HCT116 (cell line): ENCODE results near the gene ZNF212. TPM values are rescaled to one million over a fixed set of nuclear protein-coding genes. Genes with fewer than 3 reads are reported as not detected.

Experiments used
- ATAC-seq: fragments of 200-7000 bp; cut with Tn5 transposase; 2 replicates; pipeline ENCODE4 v1.9.1; 2020; ENCODE audit warnings: mild to moderate bottlenecking, moderate library complexity
- BruUV-seq: library from RNA; stranded (reverse); fragments of 400-500 nt; replicated peaks from 2 replicates; lab custom pipeline; 2021; lab: Mats Ljungman, UMichigan
- CTCF ChIA-PET: fragments of 300-600 bp; sonication (Branson Sonifier 250); formaldehyde crosslinking; loops from one replicate; lab custom pipeline; 2021; ENCODE audit warnings: antibody characterized with exemption; lab: Charles Lee
- POLR2A ChIA-PET: fragments of 300-600, 350-600 bp; sonication (Branson Sonifier 250); formaldehyde crosslinking; loops from one replicate; lab custom pipeline; 2021; ENCODE audit warnings: antibody characterized with exemption; lab: Charles Lee
- RAD21 ChIA-PET, 2 experiments: fragments of 300-600 bp; sonication (Branson Sonifier 250); formaldehyde crosslinking; loops; one replicate each; lab custom pipeline; 2023; ENCODE audit warnings: low total read pairs in 2 of 2; ENCODE audit not compliant: uncharacterized antibody in 2 of 2, unreplicated experiment in 2 of 2, low non-redundant PET in 1 of 2; lab: Charles Lee
- DNase-seq: peaks from one replicate; pipeline ENCODE4 v3.0.0-alpha.2; 2010; ENCODE audit warnings: low read depth, low spot score
- H2AFZ ChIP-seq: fragments of 200-600 bp; shearing (Covaris generic), sonication (generic); 2 replicates; pipeline ENCODE4 v1.6.1; 2017; ENCODE audit warnings: low read depth, mixed run types, mixed read lengths, antibody characterized with exemption, low read length; ENCODE audit not compliant: poor library complexity, severe bottlenecking
- H3K27ac ChIP-seq: 2 replicates; pipeline ENCODE4 v1.5.1; 2012; ENCODE audit warnings: low read depth, low read length
- H3K27me3 ChIP-seq: fragments of 200-600 bp; sonication (generic); 2 replicates; pipeline ENCODE4 v1.6.1; 2016; ENCODE audit warnings: mixed run types, low read length, mixed read lengths; ENCODE audit not compliant: insufficient read depth
- H3K36me3 ChIP-seq, 2 experiments: fragments of 200-500 bp in 1 of 2; fragments of 200-600 bp in 1 of 2; sonication (Bioruptor generic) in 1 of 2; sonication (generic) in 1 of 2; 2 replicates each; pipeline versions ENCODE4 v1.5.1 to v1.6.1; 2014 to 2016; ENCODE audit warnings: low read length in 2 of 2, inconsistent platforms in 1 of 2, mixed read lengths in 1 of 2, mixed run types in 1 of 2; ENCODE audit not compliant: insufficient read depth in 2 of 2, control insufficient read depth in 1 of 2
- H3K4me1 ChIP-seq, 2 experiments: fragments of 200-600 bp in 1 of 2; sonication (generic) in 1 of 2; 2 replicates each; pipeline versions ENCODE4 v1.5.1 to v1.6.1; 2012 to 2017; ENCODE audit warnings: low read length in 2 of 2, inconsistent platforms in 1 of 2, mild to moderate bottlenecking in 1 of 2, mixed read lengths in 1 of 2, mixed run types in 1 of 2, moderate library complexity in 1 of 2; ENCODE audit not compliant: insufficient read depth in 2 of 2, control insufficient read depth in 1 of 2
- H3K4me2 ChIP-seq: fragments of 200-600 bp; sonication (generic); 2 replicates; pipeline ENCODE4 v1.6.1; 2017; ENCODE audit warnings: mixed run types, low read length, mixed read lengths
- H3K4me3 ChIP-seq, 2 experiments: fragments of 200-600 bp in 1 of 2; sonication (generic) in 1 of 2; replicated peaks in 1 of 2; 2 replicates each; pipeline ENCODE4 v1.5.1; 2011 to 2016; ENCODE audit warnings: low read length in 2 of 2, control low read depth in 1 of 2, low read depth in 1 of 2, mild to moderate bottlenecking in 1 of 2, mixed read lengths in 1 of 2, mixed run types in 1 of 2
- H3K79me2 ChIP-seq: fragments of 200-600 bp; sonication (generic); 2 replicates; pipeline ENCODE4 v1.6.1; 2017; ENCODE audit warnings: mild to moderate bottlenecking, mixed run types, low read length, moderate library complexity, mixed read lengths; ENCODE audit not compliant: insufficient read depth
- H3K9ac ChIP-seq: fragments of 200-600 bp; sonication (generic); 2 replicates; pipeline ENCODE4 v1.6.1; 2016; ENCODE audit warnings: low read length, mixed read lengths
- H3K9me2 ChIP-seq: fragments of 200-600 bp; sonication (generic), shearing (Covaris generic); 2 replicates; pipeline ENCODE4 v1.6.1; 2017; ENCODE audit warnings: mixed run types, mild to moderate bottlenecking, moderate library complexity; ENCODE audit not compliant: insufficient read depth
- H3K9me3 ChIP-seq, 2 experiments: fragments of 200-500 bp in 1 of 2; fragments of 200-600 bp in 1 of 2; sonication (Bioruptor generic) in 1 of 2; sonication (generic) in 1 of 2; 2 replicates each; pipeline ENCODE4 v1.6.1; 2014 to 2017; ENCODE audit warnings: low read length in 2 of 2, mixed read lengths in 2 of 2, inconsistent platforms in 1 of 2, low read depth in 1 of 2, mild to moderate bottlenecking in 1 of 2, mixed run types in 1 of 2, moderate library complexity in 1 of 2; ENCODE audit not compliant: control insufficient read depth in 1 of 2, insufficient read depth in 1 of 2
- H4K20me1 ChIP-seq: fragments of 200-600 bp; sonication (generic), shearing (Covaris generic); 2 replicates; pipeline ENCODE4 v1.6.1; 2017; ENCODE audit warnings: mixed run types, mild to moderate bottlenecking, moderate library complexity; ENCODE audit not compliant: insufficient read depth
- JUND ChIP-seq: IDR thresholded peaks from 2 replicates; pipeline ENCODE4 v1.6.1; 2012
- MAX ChIP-seq: IDR thresholded peaks from 2 replicates; pipeline ENCODE4 v1.6.1; 2012
- POLR2AphosphoS5 ChIP-seq: IDR thresholded peaks from 2 replicates; pipeline ENCODE4 v1.6.1; 2011; ENCODE audit warnings: mild to moderate bottlenecking, low read depth, low read length, moderate library complexity
- REST ChIP-seq: IDR thresholded peaks from 2 replicates; pipeline ENCODE4 v1.6.1; 2012; ENCODE audit warnings: low read depth
- SIN3A ChIP-seq: IDR thresholded peaks from 2 replicates; pipeline ENCODE4 v1.6.1; 2012; ENCODE audit warnings: low read depth
- TCF7L2 ChIP-seq: IDR thresholded peaks from 2 replicates; pipeline ENCODE4 v1.7.0; 2011; ENCODE audit warnings: borderline replicate concordance, inconsistent platforms; ENCODE audit not compliant: insufficient read depth, insufficient read length; ENCODE audit errors: extremely low read depth
- YY1 ChIP-seq: IDR thresholded peaks from 2 replicates; pipeline ENCODE4 v1.6.1; 2011; ENCODE audit warnings: low read length, low read depth, moderate library complexity, mild to moderate bottlenecking; ENCODE audit not compliant: insufficient replicate concordance; ENCODE audit errors: extremely low read depth
- ZBTB33 ChIP-seq: IDR thresholded peaks from 2 replicates; pipeline ENCODE4 v1.6.1; 2011; ENCODE audit warnings: mild to moderate bottlenecking, low read length, moderate library complexity; ENCODE audit not compliant: insufficient replicate concordance; ENCODE audit errors: extremely low read depth
- intact Hi-C: fragments of 100-400 bp; cut with micrococcal nuclease; formaldehyde crosslinking; loops from 2 replicates; pipeline ENCODE4 v1.10.0; 2022
- total RNA-seq: library from RNA; stranded (reverse); gene quantifications from one replicate; pipeline ENCODE4 v1.2.1, GENCODE V29; 2021; ENCODE audit not compliant: unreplicated experiment

The ZNF212 gene
- total RNA-seq, 1 experiment from 2014 or later = 13.7 TPM

GRCh38 chr7:149196705-149197171, 42.7 kb upstream of the ZNF212 start:
- POLR2A ChIA-PET = no interaction called here
- intact Hi-C loops = loop anchor here (5.0 kb wide), 1 partner anchor 36 kb away; no protein-coding TSS in a partner anchor
- TSS peak; percentile 26 for BruUV-seq
- H3K9me2 ChIP-seq = no peaks in the 10 kb centered on the region
- H3K79me2 ChIP-seq = peaks cover 56% of the 10 kb centered on the region
- no peak overlapping the region for H2AFZ ChIP-seq
- no peaks in the 10 kb centered on the region for H3K27me3 ChIP-seq
- peaks cover 10 to 17% of the 10 kb centered on the region in 2 experiments for H3K4me1 ChIP-seq
- ATAC-seq = peak; percentile 20
- H3K9ac ChIP-seq = peak overlapping the region; percentile 89
- no peaks in the 10 kb centered on the region for H4K20me1 ChIP-seq
- H3K27ac ChIP-seq = peak overlapping the region; percentile 99
- TF ChIP-seq JUND = no peak
- no peak for TF ChIP-seq ZBTB33
- no peak for TF ChIP-seq POLR2AphosphoS5
- 0 out of 2 replicates have a peak, but pooled peaks have one; percentile 4 for TF ChIP-seq MAX
- CTCF ChIA-PET = no interaction called here
- H3K36me3 ChIP-seq = peaks cover 27 to 31% of the 10 kb centered on the region in 2 experiments
- peaks cover 0 to 3% of the 10 kb centered on the region in 2 experiments; a peak in 1 of 4 replicates for H3K9me3 ChIP-seq
- H3K4me2 ChIP-seq = peak overlapping the region; percentile 82
- RAD21 ChIA-PET = no interaction called here
- no peak for DNase-seq
- H3K4me3 ChIP-seq = peak overlapping the region; percentile 91 to 95

- Histone ChIP-seq H3K79me2 (peaks cover 61% of the 10 kb centered on the region), H4K20me1 (no peaks in the 10 kb centered on the region), H3K27me3 (no peaks in the 10 kb centered on the region), H3K4me2 (no peak overlapping the region; the same call in 1 of the 2 replicates), H2AFZ (no peak overlapping the region), H3K27ac (no peak overlapping the region), H3K4me1 (peaks cover 10 to 17% of the 10 kb centered on the region in 2 experiments), H3K36me3 (peaks cover 29 to 33% of the 10 kb centered on the region in 2 experiments), H3K9me2 (no peaks in the 10 kb centered on the region), H3K9me3 (peaks cover 0 to 3% of the 10 kb centered on the region in 2 experiments; a peak in 1 of 4 replicates), H3K4me3 (no peak overlapping the region), H3K9ac (no peak overlapping the region)
- intact Hi-C loops = loop anchor here (5.0 kb wide), 1 partner anchor 35 kb away; no protein-coding TSS in a partner anchor
- BruUV-seq = no TSS peak
- DNase-seq (no peak), ATAC-seq (no peak)
- ChIA-PET RAD21 (no interaction called here), POLR2A (no interaction called here), CTCF (no interaction called here)
- TF ChIP-seq YY1 (no peak), SIN3A (no peak), REST (no peak), TCF7L2 (no peak), POLR2AphosphoS5 (no peak)
These were observed 41.8 kb upstream of the ZNF212 start for GRCh38 chr7:149197675-149198074.
